BLaER1 treated with 17β-estradiol and CSF1 and Interleukin-3, amounts not matched to agents 10 nM and 100 nM (cell line): ENCODE data around the gene FOXP2.

Source experiments
- H3K27ac ChIP-seq, 11 experiments: shearing (Covaris generic); formaldehyde crosslinking; 2 replicates each; pipeline ENCODE4 v1.8.1; 2022
- H3K27me3 ChIP-seq, 11 experiments: shearing (Covaris generic); formaldehyde crosslinking; 2 replicates each; pipeline ENCODE4 v1.8.1; 2022
- H3K36me3 ChIP-seq, 11 experiments: shearing (Covaris generic); formaldehyde crosslinking; 2 replicates each; pipeline ENCODE4 v1.8.1; 2022
- H3K4me1 ChIP-seq, 10 experiments: shearing (Covaris generic); formaldehyde crosslinking; 2 replicates each; pipeline ENCODE4 v1.8.1; 2022
- H3K4me2 ChIP-seq, 11 experiments: shearing (Covaris generic); formaldehyde crosslinking; 2 replicates each; pipeline ENCODE4 v1.8.1; 2022
- H3K4me3 ChIP-seq, 10 experiments: shearing (Covaris generic); formaldehyde crosslinking; 2 replicates each; pipeline ENCODE4 v1.8.1; 2022
- H3K9ac ChIP-seq, 11 experiments: shearing (Covaris generic); formaldehyde crosslinking; 2 replicates each; pipeline ENCODE4 v1.8.1; 2022
- H3K9me3 ChIP-seq, 11 experiments: shearing (Covaris generic); formaldehyde crosslinking; replicated peaks in 1 of 11; 2 replicates each; pipeline ENCODE4 v1.8.1; 2022
- H4K20me1 ChIP-seq, 11 experiments: shearing (Covaris generic); formaldehyde crosslinking; 2 replicates each; pipeline ENCODE4 v1.8.1; 2022
- Cebpa-rat ChIP-seq, 11 experiments: shearing (Covaris generic); IDR thresholded peaks; 2 replicates each; pipeline ENCODE4 v1.8.1; 2022

FOXP2 gene

DNA sequence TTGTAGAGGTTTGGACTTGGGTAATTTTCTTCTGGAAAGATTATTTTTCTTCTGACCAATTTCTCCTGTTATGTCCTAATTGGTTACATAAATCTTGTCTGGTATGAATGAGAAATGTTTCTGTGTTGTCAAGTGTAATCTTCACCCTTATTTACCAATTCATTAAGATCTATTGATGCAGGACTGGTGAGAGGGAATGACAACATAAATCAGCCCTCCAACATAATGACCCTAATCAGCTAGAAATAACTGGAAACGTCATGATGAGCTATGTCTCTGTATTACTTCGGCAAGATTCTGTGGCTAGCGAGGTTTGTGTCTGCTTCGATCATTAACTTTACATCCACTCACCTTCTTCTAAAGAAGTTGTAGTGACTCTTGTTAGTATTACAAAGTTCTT, 3.5 kb downstream of the FOXP2 start:
- H3K9ac ChIP-seq, result no peak overlapping the region
- H3K27me3 ChIP-seq, result peaks cover 27 to 38% (median 33%) of the 10 kb centered on the region in 11 experiments
- H3K36me3 ChIP-seq, result no peaks in the 10 kb centered on the region
- H3K4me1 ChIP-seq, result peaks cover 0 to 13% (median 2%) of the 10 kb centered on the region in 10 experiments; a peak in 4 of 20 replicates
- no peak overlapping the region for H3K27ac ChIP-seq
- no peak overlapping the region for H3K4me3 ChIP-seq
- H3K9me3 ChIP-seq, result no peaks in the 10 kb centered on the region
- TF ChIP-seq Cebpa-rat (IDR thresholded peaks at IDR 0.05), result no peak
- no peaks in the 10 kb centered on the region for H4K20me1 ChIP-seq
- no peak overlapping the region for H3K4me2 ChIP-seq

DNA sequence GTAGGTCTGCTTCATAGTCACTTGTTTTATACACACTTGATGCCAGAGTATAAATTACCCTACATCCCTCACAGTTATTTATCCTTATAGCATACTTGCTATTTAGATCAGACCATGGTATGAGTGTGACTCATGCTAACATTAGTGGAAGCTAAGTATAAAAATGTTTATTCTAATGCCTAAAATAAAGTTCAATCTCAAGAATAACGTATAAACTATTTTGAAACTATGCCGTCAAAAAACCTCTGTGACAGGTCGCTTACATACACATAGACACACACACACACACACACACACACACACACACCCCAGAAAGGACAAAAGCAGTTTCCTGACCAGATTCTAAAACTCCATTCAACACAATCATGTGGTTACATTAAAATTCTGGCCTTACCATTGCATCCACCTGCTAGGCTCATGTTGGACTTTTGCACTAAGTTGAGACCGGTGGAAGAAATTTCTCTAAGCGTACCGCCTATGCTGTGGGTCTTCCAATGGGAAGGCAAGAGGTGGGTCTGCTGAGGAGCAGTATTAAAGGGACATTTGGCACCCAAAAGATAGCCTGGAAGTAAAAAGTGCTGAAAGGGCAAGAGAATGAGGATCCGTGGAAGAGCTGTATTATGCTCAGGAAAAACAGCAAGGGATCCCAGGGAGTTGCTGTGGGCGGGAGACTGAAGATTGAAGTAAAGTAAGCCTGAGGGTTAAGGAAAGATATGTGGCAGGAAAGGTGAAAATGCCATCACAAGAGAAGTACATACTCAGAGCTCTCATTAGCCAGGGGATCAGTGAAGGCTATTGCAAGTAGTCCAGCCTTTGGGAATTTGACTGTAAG, 5.0 kb downstream of the FOXP2 start:
- no peak for TF ChIP-seq Cebpa-rat (IDR thresholded peaks at IDR 0.05)
- Histone ChIP-seq H3K9ac (no peak overlapping the region), H4K20me1 (no peaks in the 10 kb centered on the region), H3K27me3 (peaks cover 20 to 25% (median 23%) of the 10 kb centered on the region in 11 experiments), H3K9me3 (no peaks in the 10 kb centered on the region), H3K4me1 (peaks cover 0 to 6% (median 2%) of the 10 kb centered on the region in 10 experiments; a peak in 3 of 20 replicates), H3K4me3 (no peak overlapping the region), H3K27ac (no peak overlapping the region), H3K36me3 (no peaks in the 10 kb centered on the region), H3K4me2 (no peak overlapping the region)

DNA sequence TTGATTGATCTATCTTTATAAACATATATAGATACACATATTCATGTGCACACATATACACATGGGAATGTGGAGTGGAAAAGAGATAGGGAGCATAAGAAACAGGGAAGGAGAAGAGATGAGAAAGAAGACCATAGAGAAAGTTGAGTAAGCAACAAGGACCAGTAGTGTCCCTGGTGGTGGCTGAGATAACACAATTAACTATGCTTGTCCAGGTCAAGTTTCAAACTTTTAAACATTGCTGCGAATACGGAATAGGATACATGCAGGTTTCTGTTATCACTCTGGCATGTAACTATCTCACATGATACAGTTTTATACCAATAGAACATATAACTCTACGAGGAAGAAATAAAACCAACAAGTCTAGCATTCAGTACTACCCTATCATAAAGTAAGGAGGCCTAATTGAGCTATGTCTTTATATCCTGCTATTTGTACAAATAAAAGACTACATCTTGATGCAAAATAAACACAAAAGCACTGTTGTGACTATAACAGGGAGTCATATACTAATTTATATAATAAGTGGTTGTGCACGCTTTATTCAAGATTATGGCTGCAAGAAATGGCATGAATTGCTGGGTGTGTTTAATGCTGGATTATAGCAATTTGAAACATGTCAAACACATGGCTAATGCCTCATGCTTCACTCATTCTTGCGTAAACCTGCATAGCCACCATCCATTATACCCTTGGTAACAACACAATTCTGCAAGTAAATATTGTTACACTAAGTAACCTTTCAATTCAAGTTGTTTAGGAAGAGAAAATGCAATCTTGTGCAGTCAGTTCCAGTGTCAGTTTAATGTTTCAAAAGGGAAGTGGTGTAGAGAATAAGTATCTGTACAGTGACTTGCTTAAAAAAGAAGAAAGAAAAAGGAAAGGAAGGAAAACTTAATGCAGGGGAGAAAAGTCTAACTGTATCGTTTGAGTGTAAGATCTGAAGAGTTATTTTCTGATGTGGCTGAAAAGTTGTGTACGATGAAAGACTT, 8.2 kb downstream of the FOXP2 start:
- H3K36me3 ChIP-seq, result no peaks in the 10 kb centered on the region

DNA sequence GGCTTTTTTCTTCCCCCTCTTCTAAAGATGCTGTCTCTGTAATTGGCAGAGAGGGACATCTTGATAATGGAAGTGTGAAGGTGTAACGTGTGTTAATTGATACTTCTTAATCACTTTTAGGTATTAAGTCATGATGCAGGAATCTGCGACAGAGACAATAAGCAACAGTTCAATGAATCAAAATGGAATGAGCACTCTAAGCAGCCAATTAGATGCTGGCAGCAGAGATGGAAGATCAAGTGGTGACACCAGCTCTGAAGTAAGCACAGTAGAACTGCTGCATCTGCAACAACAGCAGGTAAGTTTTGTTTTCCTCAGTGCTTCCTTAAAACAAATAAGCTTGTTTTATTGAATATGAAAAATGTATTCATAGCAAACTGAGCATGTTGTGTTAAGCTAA, 11.8 kb downstream of the FOXP2 start:
- Histone ChIP-seq H3K4me3 (no peak overlapping the region), H3K27ac (no peak overlapping the region), H3K36me3 (no peaks in the 10 kb centered on the region)

More for the DNA sequence above, 8.2 kb downstream of the FOXP2 start:
- H3K9me3 ChIP-seq, result no peaks in the 10 kb centered on the region
- TF ChIP-seq Cebpa-rat (IDR thresholded peaks at IDR 0.05), result no peak
- H3K27ac ChIP-seq, result no peak overlapping the region
- no peaks in the 10 kb centered on the region for H3K4me1 ChIP-seq
- 0 out of 22 replicates have a peak overlapping the region, but pooled peaks of 1 of the 11 experiments have one; percentile 15 for H3K9ac ChIP-seq
- no peaks in the 10 kb centered on the region for H3K27me3 ChIP-seq
- H3K4me3 ChIP-seq, result no peak overlapping the region
- H3K4me2 ChIP-seq, result no peak overlapping the region
- H4K20me1 ChIP-seq, result no peaks in the 10 kb centered on the region

DNA sequence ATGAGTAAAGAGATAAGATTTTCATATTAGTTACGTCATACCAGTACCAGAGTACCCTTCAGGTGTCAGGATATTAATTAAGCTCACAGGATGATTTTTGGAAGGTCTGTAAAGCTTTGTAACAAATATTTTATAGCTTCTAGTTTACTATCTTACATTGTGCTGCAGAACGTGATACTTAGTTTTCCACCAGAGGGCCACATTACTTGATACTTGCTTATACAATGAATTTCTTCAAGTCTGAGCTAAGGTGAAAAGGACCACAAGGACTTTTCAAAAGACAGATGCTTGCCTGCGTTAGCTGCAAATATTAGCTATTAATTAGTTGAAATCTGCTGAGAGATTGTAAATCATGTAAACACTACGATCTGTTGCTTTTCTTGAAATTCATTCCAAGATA, 12.2 kb downstream of the FOXP2 start:
- Histone ChIP-seq H3K36me3 (no peaks in the 10 kb centered on the region), H3K9ac (no peak overlapping the region), H3K9me3 (no peaks in the 10 kb centered on the region), H3K4me3 (no peak overlapping the region), H3K4me1 (no peaks in the 10 kb centered on the region), H3K4me2 (no peak overlapping the region), H3K27ac (no peak overlapping the region), H3K27me3 (no peaks in the 10 kb centered on the region), H4K20me1 (no peaks in the 10 kb centered on the region)
- no peak for TF ChIP-seq Cebpa-rat (IDR thresholded peaks at IDR 0.05)

More for the DNA sequence above, 11.8 kb downstream of the FOXP2 start:
- H4K20me1 ChIP-seq, result no peaks in the 10 kb centered on the region
- no peak overlapping the region for H3K9ac ChIP-seq
- no peaks in the 10 kb centered on the region for H3K27me3 ChIP-seq
- TF ChIP-seq Cebpa-rat (IDR thresholded peaks at IDR 0.05), result no peak
- no peak overlapping the region for H3K4me2 ChIP-seq
- H3K4me1 ChIP-seq, result no peaks in the 10 kb centered on the region
- H3K9me3 ChIP-seq, result no peaks in the 10 kb centered on the region

DNA sequence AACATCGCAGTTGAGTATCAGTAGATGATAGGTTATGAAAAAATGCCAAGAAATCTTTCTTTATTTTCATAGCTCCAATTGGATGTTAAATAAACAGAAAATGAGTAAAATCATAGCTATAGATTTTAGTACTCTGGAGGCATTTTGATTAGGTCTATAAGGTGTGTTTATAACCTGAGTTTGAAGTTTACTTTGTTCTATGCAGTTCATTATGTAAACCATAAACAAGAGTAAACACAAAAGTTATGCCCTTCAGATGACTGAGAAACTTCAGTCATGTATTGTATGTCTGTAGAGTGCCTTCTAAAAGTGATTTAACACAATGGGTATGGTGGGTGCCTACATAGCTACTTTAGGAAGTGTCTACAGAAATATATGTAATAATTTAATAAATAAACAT, 13.6 kb downstream of the FOXP2 start:
- H3K4me3 ChIP-seq, result no peak overlapping the region
- H3K27ac ChIP-seq, result no peak overlapping the region
- H3K9ac ChIP-seq, result no peak overlapping the region
- no peaks in the 10 kb centered on the region for H3K36me3 ChIP-seq
- no peaks in the 10 kb centered on the region for H3K4me1 ChIP-seq
- no peaks in the 10 kb centered on the region for H3K27me3 ChIP-seq
- H3K9me3 ChIP-seq, result no peaks in the 10 kb centered on the region
- no peak for TF ChIP-seq Cebpa-rat (IDR thresholded peaks at IDR 0.05)
- H4K20me1 ChIP-seq, result no peaks in the 10 kb centered on the region
- H3K4me2 ChIP-seq, result no peak overlapping the region

DNA sequence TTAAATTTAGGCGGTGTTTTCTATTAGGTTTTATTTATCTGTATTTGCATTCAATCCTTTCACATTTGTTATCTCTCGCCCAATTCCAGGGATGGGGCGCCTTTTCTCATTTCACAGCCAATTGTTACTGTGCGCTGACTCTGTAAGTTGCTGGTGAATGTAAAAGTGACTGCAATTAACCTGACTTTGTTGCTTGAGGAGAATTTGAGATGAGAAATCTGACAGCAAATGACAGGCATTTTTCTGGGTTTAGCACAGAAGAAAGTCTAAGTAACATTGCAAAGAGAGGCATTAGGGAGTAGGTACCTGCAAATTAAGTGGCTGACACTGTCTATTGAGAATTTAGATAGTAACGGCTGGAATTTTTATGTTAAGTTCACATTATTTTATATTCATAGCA, 16.6 kb downstream of the FOXP2 start:
- no peak for TF ChIP-seq Cebpa-rat (IDR thresholded peaks at IDR 0.05)
- Histone ChIP-seq H3K4me1 (no peaks in the 10 kb centered on the region), H3K4me2 (no peak overlapping the region), H3K36me3 (no peaks in the 10 kb centered on the region), H3K27ac (no peak overlapping the region), H4K20me1 (no peaks in the 10 kb centered on the region), H3K4me3 (no peak overlapping the region), H3K27me3 (no peaks in the 10 kb centered on the region), H3K9me3 (no peaks in the 10 kb centered on the region), H3K9ac (no peak overlapping the region)

DNA sequence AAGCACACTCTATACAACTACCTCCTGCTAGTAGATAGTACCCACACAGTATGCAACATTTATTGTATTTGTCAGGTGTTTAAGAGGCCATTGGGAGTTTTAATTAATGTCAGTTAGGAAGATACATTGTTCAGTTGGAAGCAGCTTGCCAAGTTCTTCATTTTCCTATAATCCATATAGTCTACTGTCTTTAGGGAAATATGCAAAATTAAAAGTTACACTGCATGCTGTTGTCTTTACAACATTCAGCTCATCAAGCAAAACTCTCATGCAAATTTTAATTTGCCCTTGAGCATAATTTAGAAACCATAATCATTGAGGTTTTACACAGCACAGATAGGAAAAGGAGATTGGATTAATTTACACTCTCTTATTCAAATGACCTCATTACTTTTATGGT, 17.4 kb downstream of the FOXP2 start:
- Histone ChIP-seq H3K4me3 (no peak overlapping the region), H3K4me1 (no peaks in the 10 kb centered on the region), H3K4me2 (no peak overlapping the region), H3K9ac (no peak overlapping the region), H3K27ac (no peak overlapping the region), H3K9me3 (no peaks in the 10 kb centered on the region), H4K20me1 (no peaks in the 10 kb centered on the region), H3K27me3 (no peaks in the 10 kb centered on the region), H3K36me3 (no peaks in the 10 kb centered on the region)
- no peak for TF ChIP-seq Cebpa-rat (IDR thresholded peaks at IDR 0.05)

DNA sequence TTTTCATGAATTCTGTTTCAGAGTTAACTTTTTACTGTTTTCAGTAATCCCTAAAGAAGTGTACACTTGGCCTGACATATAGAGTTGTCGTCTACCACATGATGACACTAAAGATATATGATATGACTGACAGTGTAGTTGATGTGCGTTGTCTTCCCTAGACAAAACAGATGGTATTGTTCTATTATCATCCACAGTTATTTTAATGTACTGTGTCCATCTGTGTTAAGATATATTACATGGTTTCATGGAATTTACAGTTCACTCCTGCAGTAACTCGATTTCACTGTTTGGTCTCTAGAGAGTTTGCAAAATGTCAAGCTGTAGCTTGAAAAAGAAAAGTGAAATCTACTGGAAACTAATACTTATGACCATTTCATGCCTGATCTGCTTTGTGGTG, 18.1 kb downstream of the FOXP2 start:
- H3K9me3 ChIP-seq, result no peaks in the 10 kb centered on the region
- no peaks in the 10 kb centered on the region for H3K27me3 ChIP-seq
- no peak overlapping the region for H3K4me2 ChIP-seq
- no peaks in the 10 kb centered on the region for H3K4me1 ChIP-seq
- H3K9ac ChIP-seq, result no peak overlapping the region
- H3K27ac ChIP-seq, result no peak overlapping the region
- no peak for TF ChIP-seq Cebpa-rat (IDR thresholded peaks at IDR 0.05)
- H3K4me3 ChIP-seq, result no peak overlapping the region
- no peaks in the 10 kb centered on the region for H3K36me3 ChIP-seq
- no peaks in the 10 kb centered on the region for H4K20me1 ChIP-seq
